Memory B cell (primary cell): ENCODE measurements around the gene HSFX3.
"Not testable (repeated sequence)": the region's sequence is repeated elsewhere in the genome, so short reads cannot be mapped to it uniquely, and the experiment has no call there.

Source experiments
- ATAC-seq: fragments of 150-1000 bp; cut with Tn5 transposase; 2 replicates; pipeline ENCODE4 v1.10.0; 2021; ENCODE audit warnings: low read depth, mild to moderate bottlenecking, moderate library complexity
- DNase-seq, 2 donors: peaks; one replicate each; pipeline ENCODE4 v3.0.0; 2022; ENCODE audit warnings: low spot score in 2 of 2
- H3K27ac Mint-ChIP-seq: one replicate; pipeline ENCODE4 v1.8.0; 2022; ENCODE audit warnings: mild to moderate bottlenecking, moderate library complexity, mixed read lengths
- H3K27me3 Mint-ChIP-seq: one replicate; pipeline ENCODE4 v1.8.0; 2022; ENCODE audit warnings: mixed read lengths
- H3K36me3 Mint-ChIP-seq: one replicate; pipeline ENCODE4 v1.8.0; 2022; ENCODE audit warnings: mild to moderate bottlenecking, mixed read lengths
- H3K4me1 Mint-ChIP-seq: one replicate; pipeline ENCODE4 v1.8.0; 2022; ENCODE audit warnings: mixed read lengths
- H3K4me3 Mint-ChIP-seq: one replicate; pipeline ENCODE4 v1.8.0; 2022; ENCODE audit warnings: mild to moderate bottlenecking, moderate library complexity, mixed read lengths
- H3K9me3 Mint-ChIP-seq: one replicate; pipeline ENCODE4 v1.8.0; 2022; ENCODE audit warnings: mixed read lengths

Gene HSFX3

DNA sequence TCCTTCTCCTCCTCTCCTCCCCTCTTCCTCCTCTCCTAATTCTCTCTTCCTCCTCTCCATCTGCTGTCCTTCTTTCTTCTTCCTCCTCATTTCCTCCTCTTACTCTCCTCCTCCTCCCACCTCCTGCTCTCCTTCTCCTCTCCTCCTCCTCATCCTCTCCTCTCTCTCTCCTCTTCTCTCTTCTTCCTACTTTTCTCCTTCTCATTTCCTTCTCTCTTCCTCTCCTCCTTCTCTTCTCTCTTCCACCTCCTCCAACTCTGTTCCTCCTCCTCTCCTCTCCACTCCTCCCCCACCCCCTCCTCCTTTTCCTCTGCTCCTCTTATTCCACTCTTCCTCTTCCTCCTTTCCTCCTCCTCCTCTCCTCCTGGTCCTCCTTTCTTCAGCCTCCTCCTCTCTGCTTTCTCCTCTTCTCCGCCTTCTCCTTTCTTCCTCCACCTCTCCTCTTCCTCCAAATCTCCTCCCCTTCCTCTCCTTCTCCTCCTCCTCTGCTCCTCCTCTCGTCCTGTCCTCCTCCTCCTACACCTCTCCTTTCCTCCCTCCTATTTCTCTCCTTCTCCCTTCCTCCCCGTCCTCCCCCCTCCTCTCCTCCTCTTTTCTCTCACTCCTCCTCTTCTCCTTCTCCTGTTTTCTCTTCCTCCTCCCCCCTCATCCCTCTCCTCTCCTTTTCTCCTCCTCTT is 14.7 kb downstream of the HSFX3 start:
- not testable (repeated sequence) for ATAC-seq, H3K27ac Mint-ChIP-seq, H3K27me3 Mint-ChIP-seq, DNase-seq, H3K9me3 Mint-ChIP-seq, H3K4me3 Mint-ChIP-seq, H3K36me3 Mint-ChIP-seq
- peaks cover 10% of the 10 kb centered on the region for H3K4me1 Mint-ChIP-seq

DNA sequence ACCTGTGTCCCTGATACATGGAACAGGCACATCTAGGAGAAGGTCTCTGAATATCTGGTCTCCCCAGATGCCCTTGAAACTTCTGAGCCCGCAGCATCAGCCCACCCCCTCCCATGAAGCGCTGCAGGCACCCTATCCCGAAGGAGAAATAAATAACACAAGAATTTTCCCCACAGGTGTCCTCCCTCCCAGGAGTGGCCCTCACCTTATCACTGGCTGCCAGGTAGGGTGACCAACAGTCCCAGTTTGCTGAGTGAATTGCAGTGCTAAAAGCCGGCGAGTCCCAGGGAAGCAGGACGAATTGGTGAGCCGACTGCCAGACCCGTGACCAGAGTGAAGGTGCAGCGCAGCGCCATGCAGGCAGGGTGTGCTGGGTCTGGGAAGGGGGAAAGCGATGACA is 15.7 kb downstream of the HSFX3 start:
- not testable (repeated sequence) for H3K27me3 Mint-ChIP-seq, DNase-seq, ATAC-seq, H3K36me3 Mint-ChIP-seq, H3K9me3 Mint-ChIP-seq, H3K27ac Mint-ChIP-seq, H3K4me3 Mint-ChIP-seq
- peaks cover 10% of the 10 kb centered on the region for H3K4me1 Mint-ChIP-seq

DNA sequence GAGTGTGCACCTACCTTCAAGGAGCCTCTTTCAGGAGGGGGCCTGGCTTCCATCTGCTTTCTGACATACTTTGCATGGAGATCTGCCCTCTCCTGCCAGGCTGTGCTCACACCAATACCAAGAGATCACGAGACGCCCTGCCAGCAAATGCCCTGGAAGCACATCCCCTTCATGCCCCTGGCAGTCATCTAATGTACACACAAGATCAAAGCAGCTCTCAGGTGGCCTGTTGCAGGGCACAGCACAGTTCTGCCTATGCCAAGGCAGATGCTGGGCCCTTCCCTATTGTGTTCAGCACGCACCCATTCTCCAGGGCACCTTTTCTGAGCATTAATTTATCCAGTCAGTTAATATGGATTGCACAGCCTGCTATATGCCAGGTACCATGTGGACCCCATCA is 16.9 kb downstream of the HSFX3 start:
- ATAC-seq, H3K27ac Mint-ChIP-seq, DNase-seq, H3K9me3 Mint-ChIP-seq, H3K27me3 Mint-ChIP-seq, H3K36me3 Mint-ChIP-seq, H3K4me3 Mint-ChIP-seq: not testable (repeated sequence)
- H3K4me1 Mint-ChIP-seq, result peaks cover 10% of the 10 kb centered on the region

DNA sequence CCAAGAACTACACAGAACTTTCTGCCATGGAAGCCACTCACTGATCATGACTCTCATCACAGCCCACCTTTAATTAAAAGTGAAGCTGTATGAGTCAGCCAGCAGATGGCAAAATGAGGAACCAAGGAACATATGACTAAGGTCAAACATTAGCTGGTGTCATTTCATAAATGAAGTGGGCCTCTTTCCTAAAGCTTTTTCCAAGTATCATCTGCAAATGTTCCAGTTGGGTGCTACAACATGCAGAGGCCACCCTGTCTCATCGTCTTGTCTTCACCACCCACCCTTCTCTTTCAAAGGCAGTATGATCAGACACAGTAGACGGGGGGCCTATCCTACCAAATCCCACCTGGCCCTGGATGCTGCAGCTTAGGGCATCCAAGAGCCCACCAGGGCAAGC is 18.1 kb downstream of the HSFX3 start:
- DNase-seq (no peak), ATAC-seq (peak; percentile 81)
- H3K36me3 Mint-ChIP-seq, result peaks cover 10% of the 10 kb centered on the region
- H3K4me1 Mint-ChIP-seq, result peaks cover 8% of the 10 kb centered on the region
- no peaks in the 10 kb centered on the region for H3K9me3 Mint-ChIP-seq
- no peak overlapping the region for H3K27ac Mint-ChIP-seq
- no peaks in the 10 kb centered on the region for H3K27me3 Mint-ChIP-seq
- H3K4me3 Mint-ChIP-seq, result no peak overlapping the region

DNA sequence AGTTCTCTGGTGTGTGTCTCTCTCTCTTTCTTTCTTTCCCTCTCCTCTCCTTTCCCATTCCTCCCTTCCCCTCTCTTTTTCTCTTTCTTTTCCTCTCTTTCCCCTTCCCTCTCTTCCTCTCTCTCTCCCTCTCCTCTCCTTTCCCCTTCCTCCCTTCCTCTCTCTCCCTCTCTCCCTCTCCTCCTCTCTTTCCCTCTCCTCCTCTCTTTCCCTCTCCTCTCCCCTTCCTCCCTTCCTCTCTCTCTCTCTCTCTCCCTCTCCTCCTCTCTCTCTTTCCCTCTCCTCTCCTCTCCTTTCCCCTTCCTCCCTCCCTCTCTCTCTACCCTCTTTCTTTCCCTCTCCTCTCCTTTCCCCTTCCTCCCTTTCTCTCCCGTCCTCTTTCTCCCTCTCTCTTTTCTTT is 21.3 kb downstream of the HSFX3 start:
- peaks cover 7% of the 10 kb centered on the region for H3K4me1 Mint-ChIP-seq

DNA sequence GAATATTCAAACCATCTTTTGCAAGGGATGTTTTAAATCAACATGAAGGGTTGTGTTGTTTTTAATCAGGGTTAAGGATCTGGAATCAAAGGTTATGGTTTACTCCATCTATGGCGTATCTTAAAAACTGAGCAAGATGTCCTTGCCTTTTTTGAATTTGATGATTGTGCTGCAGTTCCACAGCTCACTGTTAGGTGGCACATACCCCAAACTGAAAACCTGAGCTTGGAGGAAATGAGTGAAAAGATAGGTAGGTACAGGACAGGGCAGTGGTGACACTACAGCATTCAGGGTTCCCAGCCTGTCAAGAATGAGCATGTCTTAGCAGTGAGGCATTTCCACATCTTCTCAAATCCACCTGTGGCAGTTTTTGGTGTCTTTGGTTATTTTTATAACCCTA is 22.0 kb downstream of the HSFX3 start:
- Mint-ChIP-seq H3K27ac (no peak overlapping the region), H3K9me3 (no peaks in the 10 kb centered on the region), H3K4me3 (no peak overlapping the region), H3K27me3 (no peaks in the 10 kb centered on the region), H3K4me1 (peaks cover 7% of the 10 kb centered on the region), H3K36me3 (no peaks in the 10 kb centered on the region)
- peak; percentile 11 for ATAC-seq
- no peak for DNase-seq

More for the DNA sequence above, 21.3 kb downstream of the HSFX3 start:
- no peaks in the 10 kb centered on the region for H3K9me3 Mint-ChIP-seq
- ATAC-seq (no peak), DNase-seq (no peak)
- H3K36me3 Mint-ChIP-seq, result no peaks in the 10 kb centered on the region
- no peak overlapping the region for H3K27ac Mint-ChIP-seq
- H3K4me3 Mint-ChIP-seq, result no peak overlapping the region
- no peaks in the 10 kb centered on the region for H3K27me3 Mint-ChIP-seq

DNA sequence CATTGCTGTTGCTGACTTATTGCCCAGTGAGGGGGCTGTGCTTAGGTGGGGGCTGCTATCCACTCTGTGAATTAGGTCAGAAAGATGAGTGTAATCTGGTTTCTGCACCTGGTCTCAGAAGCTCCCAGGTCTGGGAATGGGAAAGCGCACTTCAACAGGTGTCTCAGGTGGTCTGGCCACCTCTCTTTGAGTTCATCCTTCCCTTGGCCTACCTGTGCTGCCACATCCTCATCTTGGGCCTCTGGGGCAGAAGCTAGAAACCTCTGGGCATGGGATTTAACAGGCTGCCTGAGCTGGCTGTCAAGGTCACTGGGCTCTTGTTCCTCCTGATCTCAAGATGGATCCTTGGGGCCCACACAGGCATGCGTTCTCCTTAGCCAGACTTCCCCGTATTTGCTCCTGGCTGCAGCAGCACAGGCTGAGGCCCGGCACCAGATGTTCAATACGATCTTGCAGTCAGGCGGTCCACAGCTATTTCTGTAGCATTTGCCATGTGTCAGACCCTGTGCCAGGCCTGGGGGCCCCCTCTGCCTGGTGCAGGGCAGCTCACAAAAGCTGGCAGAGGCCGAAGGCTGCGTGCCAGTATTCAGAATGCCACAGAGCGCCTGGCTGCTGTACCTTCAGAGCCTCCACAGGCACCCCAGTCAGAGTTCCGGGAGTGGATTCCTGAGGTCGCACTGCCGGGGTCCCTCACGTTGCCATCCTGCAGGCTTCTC is 23.2 kb downstream of the HSFX3 start:
- not testable (repeated sequence) for H3K9me3 Mint-ChIP-seq, H3K4me3 Mint-ChIP-seq, DNase-seq, H3K4me1 Mint-ChIP-seq, H3K36me3 Mint-ChIP-seq, ATAC-seq, H3K27me3 Mint-ChIP-seq
- H3K27ac Mint-ChIP-seq, result peak overlapping the region; percentile 87

DNA sequence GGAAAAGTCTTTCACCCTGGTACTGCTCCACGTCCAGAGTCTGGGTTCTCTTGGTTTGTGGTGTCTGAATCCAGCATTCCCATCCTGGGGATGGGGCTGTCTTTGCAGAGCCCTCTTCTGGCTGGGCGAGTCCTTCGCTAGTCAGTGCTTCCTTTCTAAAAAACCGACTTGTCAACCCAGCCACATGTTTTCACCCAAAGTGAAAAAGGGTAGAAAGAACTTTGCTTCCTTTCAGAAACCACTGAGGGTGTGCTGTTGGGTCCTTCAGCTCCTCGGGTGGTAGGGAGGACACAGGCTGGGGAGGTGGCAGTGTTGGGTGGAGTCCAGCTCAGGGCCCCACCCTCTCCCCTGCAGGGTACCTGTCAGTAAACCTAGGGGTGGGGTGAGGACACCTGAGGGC is 23.8 kb downstream of the HSFX3 start:
- peak overlapping the region; percentile 53 for H3K4me3 Mint-ChIP-seq
- not testable (repeated sequence) for H3K36me3 Mint-ChIP-seq, H3K9me3 Mint-ChIP-seq, H3K4me1 Mint-ChIP-seq, H3K27me3 Mint-ChIP-seq
- DNase-seq, result peak in 1 of 2 donors; percentile 28
- peak; percentile 46 for ATAC-seq
- H3K27ac Mint-ChIP-seq, result peak overlapping the region; percentile 87

DNA sequence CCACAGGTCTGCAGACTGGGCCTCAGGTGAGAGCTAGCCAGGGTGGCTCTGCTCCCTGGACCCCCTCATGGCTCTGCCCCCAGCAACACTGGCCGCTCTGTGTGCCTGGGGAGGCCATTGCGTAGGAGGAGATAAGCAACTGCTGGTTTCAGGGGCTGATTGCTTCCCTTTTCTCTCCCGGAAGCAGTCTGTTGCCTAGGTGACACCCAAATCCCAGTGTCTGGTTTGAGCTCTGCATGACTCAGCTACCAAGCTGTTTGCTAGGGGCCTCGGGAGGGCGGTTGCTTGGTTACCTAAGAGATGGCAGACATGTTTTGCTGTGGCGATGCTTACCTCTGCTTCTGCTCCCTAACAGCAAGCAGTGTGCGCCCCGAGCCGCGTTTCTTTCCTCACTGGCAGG is 24.3 kb downstream of the HSFX3 start:
- ATAC-seq, result peak; percentile 87
- H3K27me3 Mint-ChIP-seq, H3K4me3 Mint-ChIP-seq, H3K9me3 Mint-ChIP-seq, H3K4me1 Mint-ChIP-seq, H3K36me3 Mint-ChIP-seq: not testable (repeated sequence)
- DNase-seq, result peak in 1 of 2 donors; percentile 30
- peak overlapping the region; percentile 87 for H3K27ac Mint-ChIP-seq

DNA sequence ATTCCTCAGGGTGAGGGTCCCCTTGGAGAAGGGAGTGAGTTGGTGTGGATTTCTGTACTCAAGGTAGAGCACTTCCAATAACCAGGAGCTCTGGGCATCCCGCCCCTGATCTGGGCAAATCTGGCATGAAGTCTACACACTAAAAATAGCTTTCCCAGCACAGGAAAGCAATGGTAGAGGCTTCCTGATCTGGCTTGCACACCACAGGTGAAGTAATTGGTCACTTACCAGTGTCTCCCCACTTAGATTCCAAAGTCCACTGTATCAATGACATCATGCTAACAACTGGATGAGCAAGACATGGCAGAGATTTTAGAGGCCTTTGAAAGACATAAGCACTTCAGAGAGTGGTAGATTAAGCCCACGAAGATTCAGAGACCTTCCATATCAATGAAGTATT is 26.8 kb downstream of the HSFX3 start:
- H3K4me1 Mint-ChIP-seq, result peaks cover 2% of the 10 kb centered on the region
- H3K27ac Mint-ChIP-seq, result peak overlapping the region; percentile 17
- H3K4me3 Mint-ChIP-seq, result no peak overlapping the region

DNA sequence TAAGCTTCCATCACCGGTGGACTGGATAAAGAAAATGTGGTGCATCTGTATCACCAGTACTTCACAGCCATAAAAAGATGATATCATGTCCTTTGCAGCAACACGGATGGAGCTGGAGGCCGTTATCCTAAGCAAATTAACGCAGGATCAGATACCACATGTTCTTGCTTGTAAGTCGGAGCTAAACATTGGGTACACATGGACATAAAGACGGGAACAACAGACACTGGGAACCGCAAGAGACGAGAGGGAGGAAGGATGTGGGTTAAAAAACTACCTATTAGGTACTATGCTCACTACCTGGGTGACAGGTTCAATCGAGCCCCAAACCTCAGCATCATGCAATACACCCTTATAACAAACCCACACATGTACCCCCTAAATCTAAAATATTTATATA is 28.3 kb downstream of the HSFX3 start:
- Mint-ChIP-seq H3K9me3 (no peaks in the 10 kb centered on the region), H3K4me3 (no peak overlapping the region), H3K36me3 (peaks cover 2% of the 10 kb centered on the region), H3K27ac (no peak overlapping the region), H3K27me3 (no peaks in the 10 kb centered on the region), H3K4me1 (peaks cover 2% of the 10 kb centered on the region)
- no peak for ATAC-seq
- DNase-seq, result no peak

More for the DNA sequence above, 26.8 kb downstream of the HSFX3 start:
- Mint-ChIP-seq H3K9me3 (no peaks in the 10 kb centered on the region), H3K36me3 (no peaks in the 10 kb centered on the region), H3K27me3 (no peaks in the 10 kb centered on the region)
- DNase-seq (no peak), ATAC-seq (no peak)

DNA sequence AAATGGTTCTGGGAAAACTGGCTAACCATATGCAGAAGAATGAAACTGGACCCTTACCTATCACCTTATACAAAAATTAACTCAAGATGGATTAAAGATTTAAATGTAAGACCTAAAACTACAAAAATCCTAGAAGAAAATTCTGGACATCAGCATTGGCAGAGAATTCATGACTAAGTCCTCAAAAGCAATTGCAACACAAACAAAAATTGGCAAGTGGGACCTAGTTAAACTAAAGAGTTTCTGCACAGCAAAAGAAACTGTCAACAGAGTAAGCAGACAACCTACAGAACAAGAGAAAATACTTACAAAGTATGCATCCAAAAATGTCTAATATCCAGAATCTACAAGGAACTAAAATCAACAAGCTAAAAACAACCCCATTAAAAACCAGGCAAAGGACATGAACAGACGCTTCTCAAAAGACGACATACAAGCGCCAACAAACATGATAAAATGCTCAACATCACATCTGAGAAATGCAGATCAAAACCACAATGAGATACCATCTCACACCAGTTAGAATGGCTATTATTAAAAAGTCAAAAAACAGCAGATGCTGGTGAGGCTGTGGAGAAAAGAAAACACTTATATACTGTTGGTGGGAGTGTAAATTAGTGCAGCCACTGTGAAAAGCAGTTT is 29.0 kb downstream of the HSFX3 start:
- not testable (repeated sequence) for DNase-seq, H3K4me1 Mint-ChIP-seq, H3K4me3 Mint-ChIP-seq, H3K36me3 Mint-ChIP-seq, ATAC-seq, H3K27ac Mint-ChIP-seq, H3K27me3 Mint-ChIP-seq, H3K9me3 Mint-ChIP-seq

DNA sequence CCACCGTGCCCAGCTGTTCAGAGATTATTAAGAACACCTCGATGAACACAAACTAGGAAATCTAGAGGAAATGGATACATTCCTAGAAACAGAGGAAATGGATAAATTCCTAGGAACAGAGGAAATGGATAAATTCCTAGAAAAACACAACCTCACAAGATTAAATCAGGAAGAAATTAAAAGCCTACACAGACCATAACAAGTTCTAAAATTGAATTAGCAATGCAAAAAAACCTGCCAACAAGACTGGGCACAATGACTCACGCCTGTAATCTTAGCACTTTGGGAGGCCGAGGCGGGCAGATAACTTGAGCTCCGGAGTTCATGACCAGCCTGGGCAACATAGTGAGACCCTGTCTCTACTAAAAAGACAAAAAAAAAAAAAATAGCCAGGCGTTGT is 31.5 kb downstream of the HSFX3 start:
- no peaks in the 10 kb centered on the region for H3K9me3 Mint-ChIP-seq
- H3K27me3 Mint-ChIP-seq, result no peaks in the 10 kb centered on the region
- H3K4me3 Mint-ChIP-seq, result no peak overlapping the region
- peaks cover 2% of the 10 kb centered on the region for H3K4me1 Mint-ChIP-seq
- DNase-seq (no peak), ATAC-seq (no peak)
- peaks cover 2% of the 10 kb centered on the region for H3K36me3 Mint-ChIP-seq
- no peak overlapping the region for H3K27ac Mint-ChIP-seq

DNA sequence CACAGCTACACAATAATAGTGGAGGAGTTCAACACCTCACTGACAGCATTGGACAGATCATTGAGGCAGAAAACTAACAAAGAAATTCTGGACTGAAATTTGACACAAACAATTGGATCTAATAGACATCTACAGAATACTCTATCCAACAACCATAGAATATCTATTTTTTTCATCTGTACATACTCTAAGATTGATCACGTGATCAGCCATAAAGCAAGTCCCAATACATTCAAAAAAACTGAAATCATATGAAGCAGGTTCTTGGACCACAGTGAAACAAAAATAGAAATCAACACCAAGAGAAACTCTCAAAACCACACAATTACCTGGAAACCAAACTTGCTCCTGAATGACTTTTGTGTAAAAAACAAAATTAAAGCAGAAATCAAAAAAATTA is 32.4 kb downstream of the HSFX3 start:
- H3K9me3 Mint-ChIP-seq, result no peaks in the 10 kb centered on the region
- H3K27me3 Mint-ChIP-seq, result no peaks in the 10 kb centered on the region
- peaks cover 2% of the 10 kb centered on the region for H3K4me1 Mint-ChIP-seq
- no peak for DNase-seq
- H3K36me3 Mint-ChIP-seq, result peaks cover 2% of the 10 kb centered on the region
- no peak for ATAC-seq
- H3K4me3 Mint-ChIP-seq, result no peak overlapping the region
- H3K27ac Mint-ChIP-seq, result no peak overlapping the region
